Measurements from ENCODE around the gene KLHL18.
A peak's percentile ranks its signal among the peaks of the same experiment; 100 is the strongest.

Gene KLHL18

DNA sequence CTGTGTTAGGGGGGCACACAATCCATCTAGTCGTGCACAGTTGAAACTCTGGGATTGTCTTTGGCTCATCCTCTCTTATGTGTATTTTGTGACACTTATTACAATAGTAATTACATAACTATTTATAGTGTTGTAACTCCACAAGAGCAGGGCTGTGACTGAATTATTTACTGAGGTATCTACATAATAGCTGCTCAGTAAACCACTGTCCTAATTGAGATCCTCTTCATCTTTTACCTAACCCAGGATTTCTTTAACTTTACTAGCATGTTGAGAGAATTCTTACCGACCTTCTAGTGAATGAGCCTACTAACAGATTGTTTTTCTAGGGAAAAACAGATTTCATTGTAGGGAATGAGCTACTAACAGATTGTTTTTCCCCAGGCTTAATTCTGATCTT lies 11.1 kb downstream of the KLHL18 start:
- H3K4me3 Mint-ChIP-seq, result no peak overlapping the region
- no peaks in the 10 kb centered on the region for H3K4me1 Mint-ChIP-seq
- no peaks in the 10 kb centered on the region for H3K9me3 Mint-ChIP-seq
- H3K27ac Mint-ChIP-seq, result no peak overlapping the region
- peaks cover 11% of the 10 kb centered on the region for H3K36me3 Mint-ChIP-seq (ENCODE audit: low read depth)
- DNase-seq, result no peak
- no peaks in the 10 kb centered on the region for H3K27me3 Mint-ChIP-seq (ENCODE audit: low read depth, poor library complexity)
- TF ChIP-seq, protein P1, sequence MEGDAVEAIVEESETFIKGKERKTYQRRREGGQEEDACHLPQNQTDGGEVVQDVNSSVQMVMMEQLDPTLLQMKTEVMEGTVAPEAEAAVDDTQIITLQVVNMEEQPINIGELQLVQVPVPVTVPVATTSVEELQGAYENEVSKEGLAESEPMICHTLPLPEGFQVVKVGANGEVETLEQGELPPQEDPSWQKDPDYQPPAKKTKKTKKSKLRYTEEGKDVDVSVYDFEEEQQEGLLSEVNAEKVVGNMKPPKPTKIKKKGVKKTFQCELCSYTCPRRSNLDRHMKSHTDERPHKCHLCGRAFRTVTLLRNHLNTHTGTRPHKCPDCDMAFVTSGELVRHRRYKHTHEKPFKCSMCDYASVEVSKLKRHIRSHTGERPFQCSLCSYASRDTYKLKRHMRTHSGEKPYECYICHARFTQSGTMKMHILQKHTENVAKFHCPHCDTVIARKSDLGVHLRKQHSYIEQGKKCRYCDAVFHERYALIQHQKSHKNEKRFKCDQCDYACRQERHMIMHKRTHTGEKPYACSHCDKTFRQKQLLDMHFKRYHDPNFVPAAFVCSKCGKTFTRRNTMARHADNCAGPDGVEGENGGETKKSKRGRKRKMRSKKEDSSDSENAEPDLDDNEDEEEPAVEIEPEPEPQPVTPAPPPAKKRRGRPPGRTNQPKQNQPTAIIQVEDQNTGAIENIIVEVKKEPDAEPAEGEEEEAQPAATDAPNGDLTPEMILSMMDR (IDR thresholded peaks at IDR 0.05), result no peak

DNA sequence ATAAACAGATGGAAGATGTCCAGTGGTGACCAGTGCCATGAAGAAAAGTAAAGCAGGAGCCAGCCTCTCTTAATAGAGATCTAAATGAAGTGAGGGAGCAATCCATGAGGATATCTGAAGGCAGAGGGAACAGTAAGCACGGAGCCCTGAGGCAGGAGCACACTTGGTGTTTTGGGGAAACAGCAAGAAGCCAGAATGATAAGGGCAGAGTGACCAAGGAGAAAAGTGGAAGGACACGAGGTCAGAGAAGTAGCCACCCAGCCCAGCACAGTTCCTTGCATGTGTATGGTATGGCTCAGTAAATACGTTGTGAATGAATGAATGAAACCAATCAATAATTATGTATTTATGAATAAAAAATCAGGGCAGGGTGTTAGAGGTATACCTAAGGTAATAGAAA lies 11.6 kb downstream of the KLHL18 start:
- no peaks in the 10 kb centered on the region for H3K4me1 Mint-ChIP-seq
- no peaks in the 10 kb centered on the region for H3K27me3 Mint-ChIP-seq (ENCODE audit: low read depth, poor library complexity)
- no peak overlapping the region for H3K27ac Mint-ChIP-seq
- no peaks in the 10 kb centered on the region for H3K9me3 Mint-ChIP-seq
- TF ChIP-seq, protein P1 (IDR thresholded peaks at IDR 0.05), result no peak
- H3K36me3 Mint-ChIP-seq (ENCODE audit: low read depth), result peaks cover 7% of the 10 kb centered on the region
- no peak overlapping the region for H3K4me3 Mint-ChIP-seq
- no peak for DNase-seq

DNA sequence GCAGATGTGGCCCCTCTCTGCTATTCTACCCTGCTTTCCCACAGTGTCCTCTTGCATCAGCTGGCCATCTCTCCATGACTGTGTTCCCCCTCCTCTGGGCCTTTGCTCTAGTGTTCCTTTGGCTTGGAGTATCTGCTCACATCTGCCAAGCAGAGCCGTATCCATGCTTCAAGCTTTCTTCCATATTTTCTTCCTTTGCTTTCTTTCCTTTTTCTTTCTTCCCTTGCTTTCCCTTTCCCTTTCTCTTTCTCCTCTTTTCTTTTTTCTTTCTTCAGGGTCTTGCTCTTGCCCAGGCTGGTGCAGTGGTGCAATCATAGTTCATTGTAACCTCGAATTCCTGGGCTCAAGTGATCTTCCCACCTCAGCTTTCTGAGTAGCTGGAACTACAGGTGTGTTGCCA lies 12.6 kb downstream of the KLHL18 start:
- TF ChIP-seq, protein P1 (IDR thresholded peaks at IDR 0.05), result no peak
- Mint-ChIP-seq H3K27me3 (ENCODE audit: low read depth, poor library complexity) (no peaks in the 10 kb centered on the region), H3K9me3 (no peaks in the 10 kb centered on the region), H3K4me1 (no peaks in the 10 kb centered on the region), H3K4me3 (no peak overlapping the region), H3K27ac (no peak overlapping the region), H3K36me3 (ENCODE audit: low read depth) (peaks cover 4% of the 10 kb centered on the region)
- DNase-seq, result no peak

DNA sequence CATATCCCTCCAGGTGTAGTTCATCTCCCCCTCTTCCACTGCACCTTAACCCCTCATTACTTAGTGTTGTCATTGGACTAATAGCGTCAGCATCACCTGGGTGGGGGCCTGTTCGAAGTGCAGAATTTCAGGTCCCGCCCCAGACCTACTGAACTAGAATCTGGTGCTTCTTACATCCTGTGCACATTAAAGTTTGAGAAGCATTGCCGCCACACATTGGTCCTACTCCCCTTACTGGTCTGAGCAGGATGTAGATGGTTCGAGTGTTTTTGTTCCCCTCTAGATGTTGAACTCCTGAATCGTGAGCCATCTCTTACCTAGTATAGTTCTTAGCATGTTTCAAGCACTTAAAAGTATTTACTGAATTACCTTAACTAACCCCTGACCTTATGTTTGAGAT lies 13.2 kb downstream of the KLHL18 start:
- Mint-ChIP-seq H3K4me3 (no peak overlapping the region), H3K4me1 (no peaks in the 10 kb centered on the region), H3K9me3 (no peaks in the 10 kb centered on the region), H3K27me3 (ENCODE audit: low read depth, poor library complexity) (no peaks in the 10 kb centered on the region), H3K27ac (peak overlapping the region; percentile 15), H3K36me3 (ENCODE audit: low read depth) (peaks cover 6% of the 10 kb centered on the region)
- TF ChIP-seq, protein P1 (IDR thresholded peaks at IDR 0.05), result no peak
- DNase-seq, result no peak

DNA sequence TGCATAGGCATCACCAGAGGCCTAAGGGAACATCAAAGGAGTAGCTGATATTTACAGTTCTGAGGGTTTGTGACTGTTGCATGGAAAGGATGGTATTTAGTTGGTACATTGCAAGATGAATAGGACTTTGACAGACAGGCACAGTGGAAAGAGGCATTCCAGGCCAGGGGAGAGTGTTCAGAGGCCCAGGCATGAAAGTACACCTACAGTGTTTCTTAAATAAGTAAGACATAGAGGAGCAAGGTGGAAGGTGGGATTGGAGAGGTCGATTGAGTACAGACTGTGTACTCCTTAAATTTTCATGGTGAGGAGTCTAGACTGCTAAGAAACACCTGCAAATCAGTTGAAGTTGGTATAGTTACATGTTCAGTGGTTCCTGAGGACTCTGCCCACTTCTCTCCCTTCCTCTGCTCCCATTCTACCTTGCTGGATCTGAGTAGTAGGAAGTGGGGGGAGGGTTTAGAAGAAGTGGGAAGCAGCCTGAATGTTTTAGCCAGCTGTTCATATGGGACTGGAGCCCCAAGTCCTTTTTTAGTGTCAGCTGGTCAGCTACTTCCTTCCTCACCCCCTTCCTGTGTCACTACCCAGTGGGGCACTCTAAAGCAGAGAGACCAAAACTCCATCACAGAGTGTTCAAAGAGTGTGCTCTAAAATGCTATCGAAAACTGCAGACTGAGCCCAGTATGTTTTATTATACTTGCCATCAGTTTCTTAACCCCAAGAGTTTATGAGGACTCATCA lies 14.0 kb downstream of the KLHL18 start:
- Mint-ChIP-seq H3K9me3 (no peaks in the 10 kb centered on the region), H3K4me3 (no peak overlapping the region), H3K36me3 (ENCODE audit: low read depth) (peaks cover 14% of the 10 kb centered on the region), H3K27me3 (ENCODE audit: low read depth, poor library complexity) (no peaks in the 10 kb centered on the region), H3K4me1 (no peaks in the 10 kb centered on the region), H3K27ac (peak overlapping the region; percentile 52)
- no peak for DNase-seq
- TF ChIP-seq, protein P1 (IDR thresholded peaks at IDR 0.05), result no peak

DNA sequence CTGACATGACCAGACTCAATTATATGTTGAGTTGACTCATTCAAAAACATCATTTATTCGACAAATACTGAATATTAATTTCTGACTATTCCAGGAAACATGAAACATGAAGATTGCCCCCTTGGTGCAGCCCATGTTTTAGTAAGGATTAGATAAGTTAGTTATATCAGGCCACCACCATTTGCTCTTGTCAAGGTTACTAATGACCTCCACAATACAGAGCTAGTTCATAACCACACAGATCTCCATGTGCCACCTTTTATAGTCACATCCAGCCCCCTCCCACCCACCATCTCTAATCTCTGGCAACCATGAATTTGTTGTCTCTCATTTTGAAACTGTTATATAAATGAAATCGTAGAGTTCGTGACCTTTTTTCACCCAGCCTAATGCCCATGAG lies 15.7 kb downstream of the KLHL18 start:
- no peak overlapping the region for H3K4me3 Mint-ChIP-seq
- H3K27ac Mint-ChIP-seq, result no peak overlapping the region
- peaks cover 30% of the 10 kb centered on the region for H3K36me3 Mint-ChIP-seq (ENCODE audit: low read depth)
- H3K4me1 Mint-ChIP-seq, result no peaks in the 10 kb centered on the region
- H3K9me3 Mint-ChIP-seq, result no peaks in the 10 kb centered on the region
- no peaks in the 10 kb centered on the region for H3K27me3 Mint-ChIP-seq (ENCODE audit: low read depth, poor library complexity)
- DNase-seq, result no peak
- TF ChIP-seq, protein P1 (IDR thresholded peaks at IDR 0.05), result no peak
